Measurements from ENCODE around the gene MVK. TPM values are rescaled to one million over a fixed set of nuclear protein-coding genes. Genes with fewer than 3 reads are reported as not detected.

Gene MVK
- polyA plus RNA-seq, 4 donors, result 12.5 to 22.0 (median 19.1) TPM

Other genes with a start within 250 kb of the MVK start
- 1 to 10 TPM in 1 of 4 donors, under 1 TPM in 3; 0.30 to 2.0 (median 0.93) TPM for gene MYO1H, start 225.9 kb upstream of the MVK start, polyA plus RNA-seq (ENCODE audit: insufficient read length in 4 of 4)
- 10 to 100 TPM; 47.0 to 53.8 (median 49.3) TPM for gene KCTD10, start 96.5 kb upstream of the MVK start, polyA plus RNA-seq (ENCODE audit: insufficient read length in 4 of 4)
- gene UBE3B, start 96.2 kb upstream of the MVK start, polyA plus RNA-seq (ENCODE audit: insufficient read length in 4 of 4), result 10 to 100 TPM; 24.6 to 37.0 (median 29.6) TPM
- gene MMAB, start 290 bp upstream of the MVK start, polyA plus RNA-seq (ENCODE audit: insufficient read length in 4 of 4), result 10 to 100 TPM; 21.2 to 40.3 (median 32.9) TPM
- 10 to 100 TPM in 1 of 4 donors, 1 to 10 TPM in 3; 2.1 to 10.1 (median 6.5) TPM for gene FAM222A, start 140.0 kb downstream of the MVK start, polyA plus RNA-seq (ENCODE audit: insufficient read length in 4 of 4)